GM23338 (cell line): ENCODE data around the gene NDUFA11. TPM values are rescaled to one million over a fixed set of nuclear protein-coding genes. Genes with fewer than 3 reads are reported as not detected.

Experiments used
- ATAC-seq: fragments of 200-7000 bp; cut with Tn5 transposase; 3 replicates; pipeline ENCODE4 v1.9.1; 2020
- DNase-seq: peaks from one replicate; pipeline ENCODE4 v3.0.0-alpha.2; 2015; ENCODE audit warnings: low spot score
- H2AFZ ChIP-seq: fragments of 200-600 bp; sonication (generic); 2 replicates; pipeline ENCODE4 v1.8.0; 2016; ENCODE audit warnings: antibody characterized with exemption, mild to moderate bottlenecking, moderate library complexity
- H3F3A ChIP-seq: fragments of 200-600 bp; sonication (generic); replicated peaks from 2 replicates; pipeline ENCODE4 v1.8.0; 2017; ENCODE audit warnings: antibody characterized with exemption, mixed run types, low read depth
- H3K27ac ChIP-seq: fragments of 200-600 bp; sonication (generic); 2 replicates; pipeline ENCODE4 v1.6.1; 2016; ENCODE audit warnings: low read depth
- H3K27me3 ChIP-seq: fragments of 200-600 bp; sonication (generic); 2 replicates; pipeline ENCODE4 v1.8.0; 2016; ENCODE audit warnings: mild to moderate bottlenecking, mixed run types, moderate library complexity; ENCODE audit not compliant: insufficient read depth
- H3K36me3 ChIP-seq: fragments of 200-600 bp; sonication (generic); 2 replicates; pipeline ENCODE4 v1.8.0; 2016; ENCODE audit warnings: mild to moderate bottlenecking; ENCODE audit not compliant: insufficient read depth
- H3K4me1 ChIP-seq: fragments of 200-600 bp; sonication (generic); 2 replicates; pipeline ENCODE4 v1.8.0; 2016; ENCODE audit warnings: mild to moderate bottlenecking, moderate library complexity; ENCODE audit not compliant: insufficient read depth
- H3K4me2 ChIP-seq: fragments of 200-600 bp; sonication (generic); 2 replicates; pipeline ENCODE4 v1.7.1; 2017; ENCODE audit warnings: mixed run types
- H3K4me3 ChIP-seq: fragments of 200-600 bp; sonication (generic); 2 replicates; pipeline ENCODE4 v1.6.1; 2016; ENCODE audit warnings: mixed run types
- H3K79me2 ChIP-seq: fragments of 200-600 bp; sonication (generic); replicated peaks from 2 replicates; pipeline ENCODE4 v1.8.0; 2017; ENCODE audit warnings: mild to moderate bottlenecking; ENCODE audit not compliant: insufficient read depth
- H3K9me2 ChIP-seq: fragments of 200-600 bp; sonication (generic); 2 replicates; pipeline ENCODE4 v1.8.0; 2017; ENCODE audit not compliant: insufficient read depth
- H4K20me1 ChIP-seq: fragments of 200-600 bp; sonication (generic); replicated peaks from 2 replicates; pipeline ENCODE4 v1.8.0; 2017; ENCODE audit warnings: mild to moderate bottlenecking; ENCODE audit not compliant: insufficient read depth
- H3K27ac Mint-ChIP-seq: 2 replicates; pipeline ENCODE4 v1.8.0; 2020; ENCODE audit warnings: inconsistent platforms, mild to moderate bottlenecking, moderate library complexity, mixed read lengths
- H3K27me3 Mint-ChIP-seq: 3 replicates; pipeline ENCODE4 v1.8.0; 2022; ENCODE audit warnings: low read depth, mild to moderate bottlenecking, moderate library complexity, mixed read lengths, inconsistent platforms; ENCODE audit not compliant: insufficient read depth, poor library complexity
- H3K36me3 Mint-ChIP-seq: 3 replicates; pipeline ENCODE4 v1.8.0; 2021; ENCODE audit warnings: low read depth, mild to moderate bottlenecking, inconsistent platforms, moderate library complexity, mixed read lengths
- H3K4me1 Mint-ChIP-seq: 3 replicates; pipeline ENCODE4 v1.8.0; 2020; ENCODE audit warnings: mild to moderate bottlenecking, inconsistent platforms, mixed read lengths
- H3K4me3 Mint-ChIP-seq: 3 replicates; pipeline ENCODE4 v1.8.0; 2021; ENCODE audit warnings: moderate library complexity, mild to moderate bottlenecking, inconsistent platforms, mixed read lengths
- H3K9me3 Mint-ChIP-seq: 3 replicates; pipeline ENCODE4 v1.8.0; 2020; ENCODE audit warnings: moderate library complexity, mild to moderate bottlenecking, inconsistent platforms, mixed read lengths
- CTCF ChIP-seq, 2 experiments: fragments of 200-600 bp in 1 of 2; sonication (generic) in 1 of 2; conservative IDR thresholded peaks; 2 replicates each; pipeline versions ENCODE4 v1.5.1 to v1.6.1; 2016 to 2017; ENCODE audit warnings: antibody characterized with exemption in 2 of 2, low read depth in 2 of 2, mild to moderate bottlenecking in 2 of 2, moderate library complexity in 1 of 2
- EZH2 ChIP-seq: fragments of 200-600 bp; sonication (generic); IDR thresholded peaks from one replicate; pipeline ENCODE4 v1.8.0; 2017; ENCODE audit warnings: antibody characterized with exemption, mild to moderate bottlenecking, low read depth; ENCODE audit not compliant: unreplicated experiment
- JUNB ChIP-seq: IDR thresholded peaks from one replicate; pipeline ENCODE4 v1.6.1; 2016; ENCODE audit warnings: antibody characterized with exemption; ENCODE audit not compliant: unreplicated experiment
- NANOG ChIP-seq: IDR thresholded peaks from 2 replicates; pipeline ENCODE4 v1.6.1; 2016; ENCODE audit warnings: antibody characterized with exemption, borderline replicate concordance
- POLR2AphosphoS5 ChIP-seq: IDR thresholded peaks from 2 replicates; pipeline ENCODE4 v1.6.1; 2016; ENCODE audit warnings: antibody characterized with exemption, low read depth
- STAT1 ChIP-seq: IDR thresholded peaks from one replicate; pipeline ENCODE4 v1.6.1; 2016; ENCODE audit warnings: antibody characterized with exemption; ENCODE audit not compliant: unreplicated experiment
- ZNF114 ChIP-seq: fragments of 250-450 bp; sonication (Bioruptor Pico); IDR thresholded peaks from 2 replicates; pipeline ENCODE4 v1.5.0; 2020; ENCODE audit warnings: mild to moderate bottlenecking, moderate library complexity
- ZNF462 ChIP-seq: fragments of 250-450 bp; sonication (Bioruptor Pico); IDR thresholded peaks from 2 replicates; pipeline ENCODE4 v1.5.0; 2020; ENCODE audit warnings: mild to moderate bottlenecking, moderate library complexity
- polyA plus RNA-seq: library from polyadenylated mRNA; unstranded; fragments of >200 nt; fragmentation: Nextera tagmentation; extraction: Ambion mirVana; gene quantifications from 2 replicates; pipeline ENCODE4 v1.2.1, GENCODE V29; 2016
- total RNA-seq: library from RNA; depleted of rRNA; stranded (reverse); fragments of >200 nt; shearing (Covaris generic); gene quantifications from 2 replicates; pipeline ENCODE4 v1.2.3, GENCODE V29; 2014

Gene NDUFA11
- total and polyA plus RNA-seq, 2 experiments from 2014 or later, result 171 to 523 TPM

GRCh38 chr19:5863030-5863665, 40.4 kb downstream of the NDUFA11 start:
- Mint-ChIP-seq H3K9me3 (peaks cover 3% of the 10 kb centered on the region; the same call in 1 of the 3 replicates), H3K4me3 (no peak overlapping the region), H3K27ac (no peak overlapping the region), H3K4me1 (no peaks in the 10 kb centered on the region), H3K27me3 (peaks cover 13% of the 10 kb centered on the region), H3K36me3 (no peaks in the 10 kb centered on the region; the same call in 2 of the 3 replicates)
- H3K9me2 ChIP-seq, result no peaks in the 10 kb centered on the region
- ATAC-seq (no peak), DNase-seq (no peak)
- H3K4me1 ChIP-seq, result no peaks in the 10 kb centered on the region
- no peak overlapping the region for H3K27ac ChIP-seq
- no peaks in the 10 kb centered on the region for H3F3A ChIP-seq
- no peak overlapping the region for H2AFZ ChIP-seq
- no peak for TF ChIP-seq EZH2
- TF ChIP-seq CTCF (conservative IDR thresholded peaks at IDR 0.05; ENCODE audit: low read depth in 2 of 2), result no peak
- no peak overlapping the region for H3K4me2 ChIP-seq
- H3K4me3 ChIP-seq, result no peak overlapping the region
- H3K36me3 ChIP-seq, result no peaks in the 10 kb centered on the region
- H3K79me2 ChIP-seq, result no peaks in the 10 kb centered on the region
- no peaks in the 10 kb centered on the region for H4K20me1 ChIP-seq
- no peaks in the 10 kb centered on the region for H3K27me3 ChIP-seq

GRCh38 chr19:5857203-5858081, 46.1 kb downstream of the NDUFA11 start:
- Mint-ChIP-seq H3K9me3 (no peaks in the 10 kb centered on the region), H3K4me3 (no peak overlapping the region), H3K27ac (no peak overlapping the region), H3K4me1 (no peaks in the 10 kb centered on the region), H3K27me3 (peaks cover 9% of the 10 kb centered on the region), H3K36me3 (no peaks in the 10 kb centered on the region)
- Histone ChIP-seq H3K27ac (no peak overlapping the region), H3K36me3 (no peaks in the 10 kb centered on the region), H3K4me2 (no peak overlapping the region), H3K4me3 (no peak overlapping the region), H3K4me1 (no peaks in the 10 kb centered on the region), H3K79me2 (no peaks in the 10 kb centered on the region), H3K27me3 (no peaks in the 10 kb centered on the region), H4K20me1 (no peaks in the 10 kb centered on the region), H2AFZ (no peak overlapping the region), H3F3A (no peaks in the 10 kb centered on the region), H3K9me2 (no peaks in the 10 kb centered on the region)
- ATAC-seq (no peak), DNase-seq (no peak)
- no peak for TF ChIP-seq CTCF (conservative IDR thresholded peaks at IDR 0.05; ENCODE audit: low read depth in 2 of 2)
- no peak for TF ChIP-seq ZNF114 (CRISPR knock-in tag)
- no peak for TF ChIP-seq EZH2
- no peak for TF ChIP-seq STAT1
- TF ChIP-seq NANOG, result no peak
- no peak for TF ChIP-seq POLR2AphosphoS5
- no peak for TF ChIP-seq JUNB
- no peak for TF ChIP-seq ZNF462
